ENCODE results near the gene CCDC33.

DNA sequence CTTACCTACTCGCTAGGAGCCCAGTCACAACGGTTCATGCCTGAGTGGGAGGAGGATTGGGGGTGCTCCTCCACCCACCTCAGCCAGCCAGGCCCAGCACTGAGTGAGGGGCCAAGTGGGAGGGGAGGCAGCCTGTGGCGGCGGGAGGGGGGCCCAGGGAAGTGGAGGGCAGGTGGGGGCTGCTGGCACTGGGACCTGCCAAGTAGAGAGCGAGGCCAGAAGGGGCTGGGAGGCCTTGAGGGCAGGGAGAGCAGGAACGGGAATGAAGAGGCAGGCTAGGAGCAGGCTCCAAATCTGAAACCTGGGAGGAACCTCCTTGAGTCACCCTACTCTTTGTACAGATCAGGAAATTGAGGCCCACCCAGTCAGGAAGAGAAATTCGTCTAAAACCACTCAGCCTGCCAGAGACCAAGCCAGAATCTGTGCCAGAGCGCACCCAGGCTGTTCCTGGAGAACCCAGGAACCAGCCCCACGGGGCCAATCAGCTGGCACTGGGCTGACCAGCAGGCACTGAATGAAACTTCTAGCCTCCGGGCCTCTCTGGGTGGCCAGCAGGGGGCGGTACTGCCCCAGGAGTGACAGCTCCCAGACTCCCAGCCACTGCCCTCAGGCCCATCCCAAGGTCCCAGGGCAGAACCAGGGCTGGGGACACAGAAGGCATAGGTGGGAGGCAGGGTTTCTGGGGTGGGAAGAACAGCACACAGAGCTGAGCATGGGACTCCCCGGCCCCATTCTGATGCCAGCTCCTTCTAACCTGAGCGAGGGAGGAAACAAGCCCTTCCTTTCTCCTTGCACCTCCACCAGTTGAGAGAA, 146.1 kb downstream of the CCDC33 start:
- TF ChIP-seq EZH2 (IDR thresholded peaks at IDR 0.05; ENCODE audit: insufficient read depth, poor library complexity, severe bottlenecking) (no peak), EZH2phosphoT487 (IDR thresholded peaks at IDR 0.05; ENCODE audit: insufficient read depth, low read depth) (no peak)
